Activated CD4-positive, CD25-positive, alpha-beta regulatory T cell treated with anti-CD3 and anti-CD28 coated beads, Interleukin-2, amount 50 U/mL, for 16 hours (primary cell): ENCODE results near the gene SLC15A4.

Source experiments
- DNase-seq: peaks from one replicate; pipeline ENCODE4 v3.0.0-alpha.2; 2020; ENCODE audit warnings: low read depth, low spot score

The SLC15A4 gene

DNA sequence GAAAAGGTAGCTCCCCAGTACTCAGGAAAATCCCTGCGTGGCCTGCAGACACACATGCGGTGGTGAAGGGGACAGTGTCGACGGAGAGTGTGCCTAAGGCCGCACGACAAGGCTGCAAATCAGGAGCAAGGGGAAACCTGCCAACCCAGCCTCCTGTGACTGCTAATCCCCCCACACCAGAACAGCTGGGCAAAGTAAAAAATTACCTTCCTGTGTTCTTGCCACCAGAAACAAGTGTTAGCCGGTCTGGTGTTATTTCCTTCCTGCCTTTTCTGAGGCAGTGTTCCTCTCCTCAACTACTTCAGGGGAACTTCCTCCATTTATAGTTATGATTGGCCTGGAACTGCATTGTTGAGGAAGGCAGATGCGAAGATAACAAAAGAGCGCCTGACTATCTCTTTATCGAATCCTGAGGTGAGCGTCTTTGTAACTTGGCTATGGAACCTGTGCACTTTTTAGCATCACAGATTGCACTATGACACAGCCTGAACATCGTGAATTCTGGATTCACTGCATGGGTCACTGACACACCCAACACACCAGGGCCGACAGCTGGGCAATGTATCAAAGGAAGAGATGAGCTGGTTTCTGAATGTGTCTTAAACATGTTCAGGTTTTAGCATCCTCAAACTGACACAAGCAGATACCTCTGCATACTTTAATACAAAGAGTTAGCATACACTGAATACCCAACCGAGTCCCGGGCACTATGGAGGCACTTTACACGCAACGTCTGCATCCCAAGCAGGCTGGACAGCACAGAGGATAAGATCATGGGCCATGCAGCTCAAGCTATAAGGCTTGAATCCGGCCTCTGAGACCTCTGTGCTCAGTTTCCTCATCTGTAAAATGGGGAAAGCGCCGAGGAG lies 28.9 kb downstream of the SLC15A4 start:
- DNase-seq, result no peak

GRCh38 chr12:128793701-128794100 lies 30.1 kb downstream of the SLC15A4 start:
- DNase-seq, result no peak

- DNase-seq, result no peak
These were observed 30.9 kb downstream of the SLC15A4 start for GRCh38 chr12:128792881-128793280.

GRCh38 chr12:128792398-128792797 lies 31.4 kb downstream of the SLC15A4 start:
- DNase-seq, result no peak

GRCh38 chr12:128791395-128792322 lies 32.1 kb downstream of the SLC15A4 start:
- DNase-seq, result no peak

DNA sequence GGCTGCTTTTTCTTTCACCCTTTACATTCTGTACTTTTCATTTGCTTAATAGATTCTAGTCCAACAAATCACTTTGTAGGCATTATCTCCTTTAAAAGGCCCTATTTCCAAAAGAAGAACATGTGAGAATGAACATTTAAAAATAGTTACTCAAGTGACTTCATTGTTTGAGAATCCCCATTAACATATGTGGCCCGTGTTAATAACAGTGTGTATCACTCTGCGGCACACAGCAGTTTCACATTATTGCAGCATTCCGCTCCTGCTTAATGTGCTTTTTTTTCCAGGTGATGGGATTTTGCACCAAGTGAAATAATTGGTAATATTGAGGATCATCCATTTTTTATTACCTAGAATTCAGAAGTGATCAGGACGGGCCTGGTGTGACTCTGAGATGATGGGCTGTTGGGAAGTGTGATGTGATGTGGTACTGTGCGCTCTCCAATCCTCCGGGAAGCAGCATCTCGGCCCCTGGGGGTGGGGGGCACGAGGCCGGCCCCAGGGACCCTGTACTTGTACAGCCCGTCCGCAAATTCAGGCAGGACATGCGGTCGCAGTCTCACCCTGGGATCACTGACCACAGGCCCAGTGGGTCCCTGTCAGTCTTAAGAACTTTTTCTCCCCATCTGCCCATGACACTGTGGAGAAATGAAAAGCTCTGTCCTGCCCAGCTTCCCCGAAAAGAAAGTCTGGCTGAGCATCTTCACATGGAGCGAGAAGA lies 32.9 kb downstream of the SLC15A4 start:
- no peak for DNase-seq

DNA sequence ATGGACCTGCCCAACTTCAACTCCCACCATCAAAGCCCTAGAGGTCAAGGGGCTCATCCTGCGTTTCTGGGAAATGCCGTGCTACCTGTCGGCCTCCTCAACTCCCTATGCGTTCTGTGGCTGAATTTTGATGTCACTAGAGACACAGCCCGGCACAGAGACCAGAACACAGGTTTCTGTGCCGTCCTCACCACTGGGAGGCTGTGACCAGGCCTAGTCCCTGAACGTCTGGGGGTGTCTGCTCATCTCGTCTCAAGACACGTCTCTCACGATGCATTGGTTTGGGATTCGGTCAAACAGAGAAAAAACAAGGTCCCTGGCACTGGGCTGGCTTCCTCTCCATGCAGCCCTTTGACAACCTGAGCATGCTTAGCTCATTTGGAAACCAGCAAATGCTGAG lies 33.5 kb downstream of the SLC15A4 start:
- no peak for DNase-seq

DNA sequence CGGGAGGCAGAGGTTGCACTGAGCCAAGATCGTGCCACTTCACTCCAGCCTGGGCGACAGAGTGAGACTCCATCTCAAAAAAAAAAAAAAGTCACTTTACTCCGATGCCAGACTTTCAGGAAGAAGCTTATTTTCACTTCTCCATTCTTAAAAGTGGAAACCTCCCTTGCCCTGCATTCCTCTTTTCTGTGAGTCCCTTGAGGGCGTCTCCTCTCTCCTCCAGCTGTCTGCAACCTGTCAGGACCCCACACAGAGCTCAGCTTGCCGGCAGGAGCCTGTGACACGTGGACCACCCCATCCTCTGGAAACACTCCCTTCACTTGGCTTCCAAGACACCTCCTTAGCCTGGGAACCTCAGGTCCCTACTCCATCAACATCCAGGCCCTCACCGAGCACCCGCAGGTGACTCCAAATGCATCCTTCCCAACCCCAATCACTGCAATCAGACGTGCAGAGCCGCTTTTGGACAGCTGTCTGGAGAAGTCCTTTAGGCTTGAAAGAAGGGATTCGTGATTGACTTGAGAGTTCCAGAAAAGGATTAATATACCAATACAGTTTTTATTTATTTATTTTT lies 34.3 kb downstream of the SLC15A4 start:
- DNase-seq, result no peak

DNA sequence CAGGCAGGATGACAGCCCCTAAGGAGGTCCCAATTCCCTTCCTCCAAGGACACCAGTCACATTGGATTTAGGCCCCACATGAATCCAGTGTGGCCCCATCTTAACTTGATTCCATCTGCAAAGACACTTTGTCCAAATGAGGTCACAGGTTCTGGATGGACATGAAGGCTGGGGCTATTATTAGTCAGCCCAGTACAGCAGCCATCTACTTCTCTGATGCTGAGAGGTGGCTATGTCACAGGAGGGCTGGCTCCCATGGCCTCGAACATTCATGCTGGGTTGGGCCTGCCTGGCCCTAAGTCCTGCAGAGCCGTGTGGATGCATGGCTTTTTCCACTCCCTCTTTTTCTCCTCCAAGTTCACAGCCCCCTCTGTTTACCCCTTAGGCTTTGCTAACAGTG lies 35.9 kb downstream of the SLC15A4 start:
- DNase-seq, result no peak

- no peak for DNase-seq
These were observed 36.9 kb downstream of the SLC15A4 start for GRCh38 chr12:128786741-128787391.

DNA sequence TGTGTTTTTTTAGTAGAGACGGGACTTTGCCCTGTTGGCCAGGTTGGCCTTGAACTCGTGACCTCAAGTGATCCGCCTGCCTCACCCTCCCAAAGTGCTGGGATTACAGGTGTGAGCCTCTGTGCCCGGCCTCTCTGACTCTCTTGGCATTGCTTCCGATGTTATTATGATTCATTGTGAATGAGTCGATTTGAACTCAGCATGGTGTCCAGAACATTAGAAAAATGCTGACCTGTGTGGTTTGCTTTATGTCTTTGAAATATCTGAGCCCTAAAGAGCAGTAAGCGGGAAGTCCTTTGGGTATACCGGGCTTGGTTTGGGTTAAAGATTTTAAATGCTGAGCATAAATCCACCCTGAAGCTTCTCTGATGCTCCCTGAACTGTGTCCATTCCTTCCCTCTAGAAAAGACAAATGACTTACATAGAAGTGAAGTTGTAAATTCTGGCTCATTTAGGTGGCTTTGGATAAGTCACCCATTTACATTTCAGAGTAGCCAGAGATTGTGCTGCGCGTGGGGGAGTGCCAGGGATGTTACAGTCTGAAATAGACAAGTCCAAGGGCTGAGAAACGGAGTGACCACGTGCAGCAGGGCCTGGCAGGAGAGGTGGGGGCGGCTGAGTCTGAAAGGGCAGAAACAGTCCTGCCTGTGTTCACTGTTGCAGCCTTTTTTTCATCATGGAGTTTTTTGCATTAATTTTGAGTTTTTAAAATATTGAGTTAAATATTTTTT lies 39.6 kb downstream of the SLC15A4 start:
- no peak for DNase-seq

DNA sequence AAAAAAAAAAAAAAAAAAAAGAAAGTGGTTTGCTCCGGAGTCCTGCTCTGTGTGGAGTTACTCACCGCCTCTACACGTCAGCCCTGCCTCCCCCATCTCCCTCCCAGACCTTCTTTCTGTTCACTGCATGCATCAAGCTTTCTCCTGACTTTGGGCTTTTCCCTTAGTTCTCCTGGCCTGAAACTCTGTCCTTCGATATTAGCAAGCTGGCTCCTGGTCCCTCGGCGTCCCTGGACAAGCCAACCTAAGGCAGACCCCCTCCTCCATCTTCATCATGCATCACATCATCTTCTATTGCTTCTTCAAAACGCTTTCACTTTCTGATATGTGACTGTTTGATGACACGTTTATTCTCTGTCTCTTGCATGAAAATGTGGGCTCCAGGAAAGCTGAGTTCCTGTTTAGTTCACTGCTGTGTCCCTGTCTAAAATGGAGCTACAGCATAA lies 40.6 kb downstream of the SLC15A4 start:
- DNase-seq, result no peak

DNA sequence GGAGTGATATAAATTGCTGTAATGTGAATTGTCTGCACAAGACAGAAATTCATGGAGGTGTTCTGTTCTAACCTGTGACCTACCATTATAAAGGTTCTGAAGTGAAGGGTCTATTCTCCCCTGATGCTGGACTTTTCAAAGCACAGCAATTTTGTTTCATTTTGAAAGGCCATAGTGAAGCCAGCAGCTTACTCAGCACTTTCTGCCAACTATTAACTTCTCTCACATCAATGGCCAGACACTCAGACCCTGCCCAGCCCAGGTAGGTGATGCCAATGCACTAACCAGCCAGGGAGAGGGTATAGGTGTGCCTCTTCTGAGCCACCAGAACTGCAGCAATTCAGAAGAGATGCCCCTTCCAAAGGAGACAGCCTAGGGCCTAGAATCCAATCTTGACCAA lies 43.9 kb downstream of the SLC15A4 start:
- DNase-seq, result no peak

- DNase-seq, result no peak
These were observed 51.5 kb downstream of the SLC15A4 start for GRCh38 chr12:128772249-128772648.

- DNase-seq, result no peak
These were observed 52.1 kb downstream of the SLC15A4 start for GRCh38 chr12:128771681-128772080.

DNA sequence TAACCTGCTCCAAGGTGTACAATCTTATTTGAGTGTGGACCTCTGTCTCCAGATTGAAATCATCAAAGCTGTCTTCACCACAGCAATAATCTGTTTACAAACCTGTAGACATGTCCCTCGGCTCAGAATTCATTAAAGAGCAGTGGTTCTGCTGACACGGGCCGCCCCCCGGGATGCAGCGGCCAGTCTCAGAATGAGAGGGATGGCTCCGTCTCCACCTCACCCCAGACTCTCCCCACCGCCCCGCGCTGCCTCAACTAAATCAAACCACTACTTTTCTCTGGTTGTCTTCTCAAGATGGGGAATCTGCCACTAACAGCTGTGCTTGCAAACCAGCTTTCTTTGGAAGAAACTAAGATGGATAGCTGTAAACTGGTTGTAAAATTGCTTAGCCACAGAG lies 56.2 kb downstream of the SLC15A4 start:
- no peak for DNase-seq

DNA sequence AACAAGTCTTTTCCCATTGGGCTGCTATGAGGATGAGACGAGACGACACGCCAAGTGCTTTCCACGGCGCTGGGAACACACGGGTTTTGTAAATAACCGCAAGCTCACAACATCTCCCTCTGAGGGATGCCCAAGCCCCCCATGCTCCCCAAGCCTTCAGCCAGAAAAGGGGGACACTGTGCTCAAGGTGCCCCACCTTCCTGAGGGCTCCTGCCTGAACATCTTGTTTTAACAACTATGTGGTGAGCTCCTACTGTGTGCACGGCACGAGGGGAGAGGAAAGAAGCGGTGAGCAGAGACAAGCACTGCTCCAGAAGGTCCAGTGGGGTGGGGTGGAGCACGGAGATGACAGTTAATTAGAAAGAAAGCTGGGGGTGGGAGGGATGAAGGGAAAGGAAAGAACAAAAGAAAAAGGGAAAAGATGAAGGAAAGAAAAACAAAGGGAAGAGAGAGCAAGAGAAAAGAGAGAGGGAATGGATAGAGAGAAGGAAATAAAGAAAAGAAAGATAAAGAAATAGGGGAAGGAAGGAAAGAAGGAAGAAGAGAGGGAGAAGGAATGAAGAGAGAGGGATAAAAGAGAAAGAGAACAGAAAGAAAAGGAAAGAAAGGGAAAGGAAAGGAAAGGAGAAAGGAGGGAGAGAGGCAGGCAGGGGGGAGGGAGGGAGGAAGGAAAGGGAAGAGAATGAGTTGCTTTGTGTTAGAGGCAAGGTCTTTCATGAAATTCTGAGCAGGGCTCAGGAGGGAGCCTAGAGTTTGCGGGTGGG lies 56.8 kb downstream of the SLC15A4 start:
- no peak for DNase-seq

DNA sequence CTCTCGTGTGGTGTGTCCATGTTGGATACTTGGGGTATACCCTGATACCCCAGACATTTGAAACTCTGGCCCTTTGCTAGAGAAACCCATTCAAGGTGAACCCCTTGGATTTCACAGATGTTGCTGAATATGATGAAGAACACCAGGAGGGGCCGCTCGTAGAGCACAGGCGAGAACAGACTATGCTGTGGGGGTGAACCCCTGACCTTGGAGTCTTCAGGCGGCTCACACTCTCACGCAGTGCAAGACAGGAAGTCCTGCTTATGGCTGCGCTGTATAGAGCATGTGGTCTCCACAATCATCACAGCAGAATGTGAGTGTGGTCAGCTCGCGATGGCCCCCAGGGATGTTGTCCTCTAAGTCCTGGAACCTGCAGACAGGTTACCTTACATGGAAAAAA lies 60.4 kb downstream of the SLC15A4 start:
- no peak for DNase-seq

DNA sequence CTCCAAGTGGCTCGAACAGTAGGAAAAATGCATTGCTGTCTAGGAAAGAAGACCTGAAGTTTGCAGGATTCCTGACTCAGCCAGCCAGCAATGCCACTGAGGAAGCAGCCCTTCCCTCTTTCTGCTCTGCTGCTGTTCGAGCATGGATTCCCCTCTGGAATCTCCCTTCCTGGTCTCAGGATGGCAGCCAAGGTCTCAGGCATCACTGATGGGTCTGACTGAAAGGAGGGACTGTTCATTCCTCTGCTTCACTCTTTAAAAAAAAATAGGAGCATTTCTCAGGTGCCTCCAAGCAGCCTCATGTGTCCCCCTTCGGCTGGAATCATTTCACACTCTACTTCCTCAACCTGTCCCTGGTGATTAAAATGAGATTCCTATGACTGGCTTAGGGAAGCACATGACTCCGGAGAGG lies 62.4 kb downstream of the SLC15A4 start:
- no peak for DNase-seq

DNA sequence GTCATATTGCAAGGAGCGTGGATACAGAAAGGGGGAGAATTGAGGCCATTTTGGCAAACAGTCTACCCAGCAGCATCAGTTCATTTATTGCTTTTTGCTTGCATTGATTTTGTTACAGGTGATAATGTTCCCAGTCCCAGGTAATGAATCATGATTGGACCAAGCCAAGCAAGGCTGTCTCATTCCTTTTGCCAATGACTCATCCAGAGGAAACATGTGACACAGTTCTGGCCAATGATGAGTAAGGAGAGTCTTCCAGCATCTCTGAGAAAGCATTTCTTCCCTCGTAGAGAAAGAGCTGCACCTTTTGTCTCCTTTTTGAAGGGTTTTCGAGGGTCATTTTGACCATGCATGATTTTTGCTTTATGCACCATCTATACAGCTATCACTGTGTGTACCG lies 68.2 kb downstream of the SLC15A4 start:
- DNase-seq, result no peak
